Nephron progenitor cell (in vitro differentiated cells): ENCODE results near the gene CLCN6.

Experiments
- DNase-seq: peaks from one replicate; pipeline ENCODE4 v3.0.0; 2021
- H3K27ac Mint-ChIP-seq: 2 replicates; pipeline ENCODE4 v1.8.0; 2021; ENCODE audit warnings: mild to moderate bottlenecking, moderate library complexity, mixed read lengths
- H3K27me3 Mint-ChIP-seq: 2 replicates; pipeline ENCODE4 v1.8.0; 2021; ENCODE audit warnings: mild to moderate bottlenecking, low read depth, mixed read lengths; ENCODE audit not compliant: poor library complexity
- H3K36me3 Mint-ChIP-seq: 2 replicates; pipeline ENCODE4 v1.8.0; 2021; ENCODE audit warnings: low read depth, mixed read lengths
- H3K4me1 Mint-ChIP-seq: 2 replicates; pipeline ENCODE4 v1.8.0; 2021; ENCODE audit warnings: mixed read lengths
- H3K4me3 Mint-ChIP-seq: 2 replicates; pipeline ENCODE4 v1.8.0; 2021; ENCODE audit warnings: mild to moderate bottlenecking, moderate library complexity, mixed read lengths
- H3K9me3 Mint-ChIP-seq: 2 replicates; pipeline ENCODE4 v1.8.0; 2021; ENCODE audit warnings: mild to moderate bottlenecking, moderate library complexity, mixed read lengths
- CTCF ChIP-seq: fragments of 200-600 bp; sonication (generic); IDR thresholded peaks from 2 replicates; pipeline ENCODE4 v1.5.0; 2021; ENCODE audit warnings: antibody characterized with exemption

Gene CLCN6

GRCh38 chr1:11869104-11869503 lies 63.1 kb downstream of the CLCN6 start:
- H3K9me3 Mint-ChIP-seq = no peaks in the 10 kb centered on the region
- DNase-seq = no peak
- no peaks in the 10 kb centered on the region for H3K36me3 Mint-ChIP-seq
- H3K27me3 Mint-ChIP-seq = peaks cover 44% of the 10 kb centered on the region
- H3K27ac Mint-ChIP-seq = no peak overlapping the region
- no peak for TF ChIP-seq CTCF
- no peak overlapping the region for H3K4me3 Mint-ChIP-seq
- H3K4me1 Mint-ChIP-seq = peaks cover 26% of the 10 kb centered on the region

- no peak for DNase-seq
- Mint-ChIP-seq H3K27ac (peak overlapping the region; percentile 39), H3K4me1 (peaks cover 32% of the 10 kb centered on the region), H3K4me3 (no peak overlapping the region), H3K9me3 (no peaks in the 10 kb centered on the region), H3K36me3 (no peaks in the 10 kb centered on the region), H3K27me3 (peaks cover 41% of the 10 kb centered on the region)
- no peak for TF ChIP-seq CTCF
These were observed 63.7 kb downstream of the CLCN6 start for GRCh38 chr1:11869650-11870207.

GRCh38 chr1:11872545-11872944 lies 66.6 kb downstream of the CLCN6 start:
- TF ChIP-seq CTCF = no peak
- Mint-ChIP-seq H3K36me3 (no peaks in the 10 kb centered on the region), H3K4me1 (peaks cover 33% of the 10 kb centered on the region), H3K27me3 (peaks cover 30% of the 10 kb centered on the region), H3K9me3 (no peaks in the 10 kb centered on the region), H3K27ac (no peak overlapping the region), H3K4me3 (no peak overlapping the region)
- no peak for DNase-seq

- Mint-ChIP-seq H3K4me1 (peaks cover 33% of the 10 kb centered on the region), H3K27me3 (peaks cover 22% of the 10 kb centered on the region), H3K36me3 (no peaks in the 10 kb centered on the region), H3K27ac (no peak overlapping the region), H3K9me3 (no peaks in the 10 kb centered on the region), H3K4me3 (no peak overlapping the region)
- TF ChIP-seq CTCF = no peak
- no peak for DNase-seq
These were observed 67.6 kb downstream of the CLCN6 start for GRCh38 chr1:11873395-11874257.

GRCh38 chr1:11874258-11874562 lies 68.2 kb downstream of the CLCN6 start:
- peaks cover 19% of the 10 kb centered on the region for H3K27me3 Mint-ChIP-seq
- no peak for DNase-seq
- H3K4me3 Mint-ChIP-seq = no peak overlapping the region
- H3K9me3 Mint-ChIP-seq = no peaks in the 10 kb centered on the region
- H3K36me3 Mint-ChIP-seq = no peaks in the 10 kb centered on the region
- H3K4me1 Mint-ChIP-seq = peaks cover 36% of the 10 kb centered on the region
- TF ChIP-seq CTCF = no peak
- H3K27ac Mint-ChIP-seq = no peak overlapping the region

- no peak overlapping the region for H3K27ac Mint-ChIP-seq
- no peaks in the 10 kb centered on the region for H3K9me3 Mint-ChIP-seq
- H3K27me3 Mint-ChIP-seq = peaks cover 15% of the 10 kb centered on the region
- H3K36me3 Mint-ChIP-seq = no peaks in the 10 kb centered on the region
- H3K4me3 Mint-ChIP-seq = no peak overlapping the region
- peaks cover 38% of the 10 kb centered on the region for H3K4me1 Mint-ChIP-seq
- no peak for TF ChIP-seq CTCF
- no peak for DNase-seq
These were observed 68.6 kb downstream of the CLCN6 start for GRCh38 chr1:11874624-11875023.
